Stimulated activated CD8-positive, alpha-beta memory T cell treated with anti-CD3 and anti-CD28 coated beads, Interleukin-12 subunit alpha, Interleukin-12 subunit beta, amount 100 ng/mL, for 24 hours (primary cell): ENCODE data around the gene SND1.

Experiments used
- DNase-seq: peaks from one replicate; pipeline ENCODE4 v3.0.0-alpha.2; 2020; ENCODE audit errors: extremely low read depth

SND1 gene

GRCh38 chr7:127768241-127768640 lies 116.2 kb downstream of the SND1 start:
- DNase-seq: no peak

- DNase-seq: no peak
Observed at GRCh38 chr7:127769137-127769536, 117.1 kb downstream of the SND1 start.

- DNase-seq: no peak
Observed at GRCh38 chr7:127769696-127770400, 117.9 kb downstream of the SND1 start.

DNA sequence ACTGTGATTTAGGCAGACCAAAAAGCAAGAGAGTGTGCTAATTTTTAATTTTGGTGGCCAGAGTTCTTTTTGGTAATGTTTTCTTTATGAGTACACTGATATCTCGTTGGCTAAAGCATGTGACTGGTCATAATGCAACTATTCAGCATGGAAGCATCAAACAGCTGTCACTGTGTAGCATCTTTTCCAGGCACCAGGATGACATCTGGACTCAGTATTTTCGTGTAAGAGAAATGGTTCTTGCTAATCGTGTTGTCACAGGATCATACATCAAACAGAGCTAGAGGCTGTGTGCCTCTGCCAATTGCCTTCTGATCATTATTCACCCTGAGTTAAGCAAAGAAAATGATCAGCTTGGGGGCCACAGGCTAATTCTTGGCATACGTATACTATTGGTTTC lies 118.9 kb downstream of the SND1 start:
- no peak for DNase-seq

DNA sequence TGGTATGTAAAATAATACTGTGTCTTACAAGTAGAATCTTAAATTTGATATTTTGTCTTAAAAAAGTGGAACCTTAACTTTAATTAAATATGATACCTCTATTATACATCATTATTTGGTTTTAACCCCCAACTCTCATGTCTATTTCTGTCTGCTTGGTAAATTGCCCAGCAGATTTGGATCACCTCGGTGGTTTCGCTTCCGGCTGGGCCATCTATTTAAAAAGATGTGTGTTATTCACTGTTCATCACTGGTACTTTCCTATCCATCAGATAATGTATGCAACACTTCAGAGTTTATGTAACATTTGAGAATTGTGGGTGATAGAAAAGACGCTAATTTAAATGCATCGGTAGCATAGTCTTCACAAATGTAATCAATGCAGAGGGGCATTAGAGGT lies 119.7 kb downstream of the SND1 start:
- no peak for DNase-seq

GRCh38 chr7:127776776-127777386 lies 124.9 kb downstream of the SND1 start:
- no peak for DNase-seq

DNA sequence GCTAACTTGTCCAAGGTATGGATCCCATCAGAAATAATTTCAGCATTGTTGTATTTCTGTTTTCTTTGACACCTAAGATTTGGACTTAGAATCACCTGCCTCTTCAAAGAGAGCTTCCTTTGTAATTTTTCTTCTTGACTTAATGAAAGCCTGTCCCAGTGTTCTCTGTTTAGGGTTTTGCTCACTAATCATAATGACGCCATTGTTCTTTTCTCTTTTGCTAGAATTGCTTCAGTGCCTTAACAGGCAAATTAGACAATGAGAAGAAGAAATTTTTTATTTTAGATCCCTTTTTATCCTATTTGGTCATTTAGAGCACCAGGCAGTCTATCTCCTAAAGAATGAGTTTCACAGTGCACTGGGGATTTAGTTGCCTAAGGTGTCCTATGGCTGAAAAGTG lies 128.5 kb downstream of the SND1 start:
- no peak for DNase-seq

- DNase-seq: no peak
Observed at GRCh38 chr7:127781081-127781480, 129.1 kb downstream of the SND1 start.

DNA sequence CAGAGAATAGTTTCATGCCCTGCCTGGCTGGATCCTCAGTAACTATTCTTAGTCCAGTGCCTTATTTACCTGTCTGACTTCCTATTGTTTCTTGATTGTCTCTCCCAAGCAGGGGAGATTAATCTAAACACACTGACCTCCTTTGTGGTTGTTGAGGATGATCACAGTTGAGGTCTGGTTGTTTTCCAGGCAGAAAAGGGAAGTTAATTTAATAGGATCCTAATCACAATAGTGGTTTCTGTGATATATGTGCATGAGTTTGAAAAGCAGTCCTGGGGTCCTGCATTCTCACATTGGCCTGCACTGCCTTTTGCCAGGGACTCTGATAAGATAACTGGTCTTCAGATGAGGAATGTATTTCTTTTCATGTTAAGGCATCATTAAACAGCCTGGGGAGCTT lies 130.1 kb downstream of the SND1 start:
- no peak for DNase-seq

- no peak for DNase-seq
Observed at GRCh38 chr7:127782654-127783559, 130.9 kb downstream of the SND1 start.

GRCh38 chr7:127786184-127786583 lies 134.2 kb downstream of the SND1 start:
- no peak for DNase-seq

- DNase-seq: no peak
Observed at GRCh38 chr7:127789031-127789430, 137.0 kb downstream of the SND1 start.

- no peak for DNase-seq
Observed at GRCh38 chr7:127791446-127792189, 139.6 kb downstream of the SND1 start.

GRCh38 chr7:127792528-127793342 lies 140.7 kb downstream of the SND1 start:
- DNase-seq: no peak

- no peak for DNase-seq
Observed at GRCh38 chr7:127793582-127793981, 141.6 kb downstream of the SND1 start.

DNA sequence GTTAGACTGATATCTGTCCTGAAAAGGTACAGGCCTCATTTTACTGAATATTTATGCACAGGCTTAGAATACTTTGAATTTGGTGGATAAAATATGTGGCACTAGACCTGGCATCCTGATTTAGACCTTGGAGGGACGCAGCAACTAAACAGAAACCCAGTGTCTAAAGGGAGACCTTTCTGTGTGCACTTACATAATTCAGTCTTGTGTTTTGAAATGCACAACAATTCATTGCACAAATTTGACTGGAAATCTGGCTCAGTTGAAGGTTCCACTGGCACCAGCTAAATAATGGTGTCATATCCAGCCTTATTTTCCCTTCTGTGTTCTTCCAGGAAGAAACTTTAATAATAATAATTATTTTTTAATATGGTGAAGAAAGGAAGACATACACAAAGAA lies 142.1 kb downstream of the SND1 start:
- DNase-seq: no peak

GRCh38 chr7:127794551-127794950 lies 142.6 kb downstream of the SND1 start:
- no peak for DNase-seq

GRCh38 chr7:127798023-127798422 lies 146.0 kb downstream of the SND1 start:
- no peak for DNase-seq

DNA sequence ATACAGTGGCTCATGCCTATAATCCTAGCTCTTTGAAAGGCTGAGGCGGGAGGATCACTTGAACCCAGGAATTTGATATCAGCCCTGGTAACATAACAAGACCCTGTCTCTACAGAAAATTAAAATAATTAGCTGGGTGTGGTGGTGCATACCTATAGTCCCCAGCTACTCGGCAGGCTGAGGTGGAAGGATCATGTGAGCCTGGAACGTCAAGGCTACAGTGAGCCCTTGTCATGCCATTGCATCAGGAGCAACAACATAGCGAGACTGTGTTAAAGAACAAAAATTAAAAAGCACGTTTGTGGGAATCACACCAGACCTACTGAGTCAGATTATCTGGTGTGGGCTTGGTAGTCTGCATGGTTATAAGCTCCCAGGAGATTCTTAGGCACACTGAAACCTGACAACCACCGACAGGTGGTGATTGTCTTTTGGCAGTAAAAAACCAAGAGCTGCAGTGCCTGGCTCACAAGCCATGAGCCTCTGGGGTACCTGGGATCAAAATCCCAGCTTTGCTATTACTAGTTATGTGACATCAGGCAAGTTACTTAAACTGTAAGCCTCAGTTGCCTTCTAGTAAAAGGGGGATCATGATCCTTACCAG lies 146.9 kb downstream of the SND1 start:
- no peak for DNase-seq

DNA sequence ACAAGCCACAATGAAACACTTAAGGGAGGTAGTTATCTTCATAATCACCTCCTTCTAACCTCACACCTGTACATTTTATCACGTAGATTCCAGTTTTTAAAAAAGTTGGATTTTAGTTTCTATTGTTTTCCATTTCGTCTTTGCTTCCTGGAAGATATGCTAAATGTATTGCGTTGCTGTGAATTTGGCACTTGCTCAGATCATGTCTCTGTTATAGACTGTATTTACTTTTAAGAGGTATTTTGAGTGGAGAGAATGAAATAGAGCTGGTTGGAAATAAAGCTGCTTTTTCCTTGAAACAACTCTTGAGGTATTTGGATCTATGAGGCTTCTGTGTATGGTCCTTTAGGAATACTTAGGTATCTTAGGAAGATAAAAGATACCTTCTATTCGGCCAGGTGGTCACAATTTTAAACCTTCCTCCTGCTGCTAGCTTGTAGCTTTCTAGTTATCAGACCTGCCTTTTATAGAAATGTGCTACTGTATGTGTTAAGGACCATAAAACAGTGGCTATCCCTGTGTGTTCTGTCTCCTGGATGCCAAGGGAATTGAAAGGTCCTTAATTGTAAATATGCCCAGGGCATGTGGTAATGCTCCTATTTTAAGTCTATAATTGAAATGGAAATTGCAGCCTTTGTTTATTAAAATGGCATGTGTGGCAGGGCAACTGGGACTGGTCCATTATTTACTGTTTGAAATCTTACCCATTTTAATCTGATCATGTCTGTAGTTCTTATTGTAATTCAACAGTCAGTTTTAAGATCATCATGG lies 147.7 kb downstream of the SND1 start:
- DNase-seq: no peak
